SU-DHL-6 (cell line): ENCODE results near the gene PELI3.
A peak's percentile ranks its signal among the peaks of the same experiment; 100 is the strongest.

Source experiments
- H2AFZ ChIP-seq: fragments of 200-600 bp; sonication (generic); 2 replicates; pipeline ENCODE4 v1.6.1; 2014; ENCODE audit warnings: low read depth, mild to moderate bottlenecking, moderate library complexity, mixed read lengths, antibody characterized with exemption, low read length; ENCODE audit not compliant: severe bottlenecking
- H3F3A ChIP-seq: fragments of 200-600 bp; shearing (Covaris generic); 2 replicates; pipeline ENCODE4 v1.6.0; 2016; ENCODE audit warnings: antibody characterized with exemption, mild to moderate bottlenecking; ENCODE audit not compliant: insufficient read depth
- H3K27ac ChIP-seq: fragments of 200-600 bp; sonication (generic); 2 replicates; pipeline ENCODE4 v1.5.1; 2016; ENCODE audit warnings: low read depth, mild to moderate bottlenecking, low read length, moderate library complexity, mixed read lengths
- H3K27me3 ChIP-seq: fragments of 200-600 bp; sonication (generic), shearing (Covaris generic); 2 replicates; pipeline ENCODE4 v1.6.0; 2014; ENCODE audit warnings: mild to moderate bottlenecking, low read length
- H3K36me3 ChIP-seq: fragments of 200-600 bp; sonication (generic); 2 replicates; pipeline ENCODE4 v1.6.1; 2014; ENCODE audit warnings: mild to moderate bottlenecking, low read length, mixed read lengths
- H3K4me2 ChIP-seq: fragments of 300-600, 200-600 bp; shearing (Covaris generic), sonication (generic); 2 replicates; pipeline ENCODE4 v1.6.0; 2014; ENCODE audit warnings: low read length, low read depth, mild to moderate bottlenecking; ENCODE audit not compliant: poor library complexity, severe bottlenecking
- H3K4me3 ChIP-seq: fragments of 200-600 bp; sonication (generic); 2 replicates; pipeline ENCODE4 v1.5.1; 2014; ENCODE audit warnings: antibody characterized with exemption, low read length, mild to moderate bottlenecking, mixed read lengths; ENCODE audit not compliant: insufficient read depth, poor library complexity, severe bottlenecking
- H3K79me2 ChIP-seq: fragments of 200-600 bp; sonication (generic); 2 replicates; pipeline ENCODE4 v1.6.1; 2014; ENCODE audit warnings: mild to moderate bottlenecking, low read length, moderate library complexity; ENCODE audit not compliant: insufficient read depth
- H3K9ac ChIP-seq: fragments of 200-600 bp; sonication (generic); 2 replicates; pipeline ENCODE4 v1.7.0; 2014; ENCODE audit warnings: mild to moderate bottlenecking, low read length
- H3K9me2 ChIP-seq: fragments of 200-600 bp; sonication (generic); replicated peaks from 2 replicates; pipeline ENCODE4 v1.6.1; 2014; ENCODE audit warnings: low read length; ENCODE audit not compliant: insufficient read depth
- H3K9me3 ChIP-seq: fragments of 200-600 bp; sonication (generic); 2 replicates; pipeline ENCODE4 v1.6.1; 2014; ENCODE audit warnings: low read length, mixed read lengths; ENCODE audit not compliant: insufficient read depth
- H4K20me1 ChIP-seq: fragments of 200-600 bp; sonication (generic); 2 replicates; pipeline ENCODE4 v1.6.1; 2014; ENCODE audit warnings: low read depth, mild to moderate bottlenecking, antibody characterized with exemption, low read length, moderate library complexity, mixed read lengths
- EZH2phosphoT487 ChIP-seq: fragments of 200-600 bp; sonication (generic), shearing (Covaris generic); conservative IDR thresholded peaks from 2 replicates; pipeline ENCODE4 v1.6.1; 2018; ENCODE audit warnings: mild to moderate bottlenecking, antibody characterized with exemption, low read length, moderate library complexity, mixed read lengths
- TF ChIP-seq, protein P1 (sequence below): fragments of 200-600 bp; sonication (generic); IDR thresholded peaks from one replicate; pipeline ENCODE4 v1.5.1; 2017; ENCODE audit warnings: antibody characterized with exemption, mild to moderate bottlenecking, low read length, moderate library complexity; ENCODE audit not compliant: insufficient read depth, poor library complexity, severe bottlenecking

The PELI3 gene, protein sequence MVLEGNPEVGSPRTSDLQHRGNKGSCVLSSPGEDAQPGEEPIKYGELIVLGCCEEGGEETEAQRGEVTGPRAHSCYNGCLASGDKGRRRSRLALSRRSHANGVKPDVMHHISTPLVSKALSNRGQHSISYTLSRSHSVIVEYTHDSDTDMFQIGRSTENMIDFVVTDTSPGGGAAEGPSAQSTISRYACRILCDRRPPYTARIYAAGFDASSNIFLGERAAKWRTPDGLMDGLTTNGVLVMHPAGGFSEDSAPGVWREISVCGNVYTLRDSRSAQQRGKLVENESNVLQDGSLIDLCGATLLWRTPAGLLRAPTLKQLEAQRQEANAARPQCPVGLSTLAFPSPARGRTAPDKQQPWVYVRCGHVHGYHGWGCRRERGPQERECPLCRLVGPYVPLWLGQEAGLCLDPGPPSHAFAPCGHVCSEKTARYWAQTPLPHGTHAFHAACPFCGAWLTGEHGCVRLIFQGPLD

DNA sequence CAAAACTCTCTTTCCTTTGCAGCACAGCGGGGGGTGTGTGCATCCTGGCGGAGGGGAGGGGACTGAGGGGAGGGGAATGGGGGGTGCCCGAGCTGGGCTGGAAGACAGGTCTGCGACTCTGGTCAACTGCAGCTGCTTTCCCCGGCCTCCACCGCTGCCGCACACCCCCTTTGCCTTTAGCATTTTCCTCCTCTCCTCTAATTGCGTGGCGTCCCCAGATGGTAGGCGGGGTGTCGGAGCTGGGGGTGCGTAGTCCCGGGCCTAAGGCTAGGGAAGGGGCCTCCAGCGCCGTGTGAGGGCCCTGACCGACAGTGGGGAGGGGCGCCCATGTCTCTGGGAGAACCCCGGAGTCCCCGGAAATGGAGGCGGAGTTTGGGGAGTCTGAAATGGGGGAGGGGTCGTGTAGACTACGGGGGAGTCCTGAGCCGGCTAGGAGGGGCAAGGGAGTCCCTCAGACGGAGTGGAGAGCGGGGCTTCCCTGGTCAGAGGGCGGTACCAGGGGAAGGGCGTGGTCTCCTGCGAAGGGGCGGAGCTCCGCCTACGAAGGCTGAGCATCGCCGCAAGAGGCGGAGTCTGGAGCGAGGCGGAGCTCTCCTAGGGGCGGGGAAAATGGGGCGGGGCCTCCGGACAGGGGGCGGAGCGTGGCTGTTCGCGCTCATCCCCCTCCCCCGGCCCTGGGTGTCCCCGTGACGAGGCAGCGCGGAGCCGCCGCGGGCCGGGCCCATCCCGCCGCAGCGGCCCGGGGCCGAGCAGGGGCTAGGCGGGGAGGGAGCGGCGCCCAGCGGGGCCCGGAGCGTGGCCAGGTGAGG lies at the start of gene PELI3:
Gene PELI3 (plus strand): TSS at position 681 of the 809 bp plus-strand sequence. CDS start 1,224 bp downstream, outside the sequence.
- no peak for TF ChIP-seq EZH2phosphoT487
- TF ChIP-seq, protein P1, sequence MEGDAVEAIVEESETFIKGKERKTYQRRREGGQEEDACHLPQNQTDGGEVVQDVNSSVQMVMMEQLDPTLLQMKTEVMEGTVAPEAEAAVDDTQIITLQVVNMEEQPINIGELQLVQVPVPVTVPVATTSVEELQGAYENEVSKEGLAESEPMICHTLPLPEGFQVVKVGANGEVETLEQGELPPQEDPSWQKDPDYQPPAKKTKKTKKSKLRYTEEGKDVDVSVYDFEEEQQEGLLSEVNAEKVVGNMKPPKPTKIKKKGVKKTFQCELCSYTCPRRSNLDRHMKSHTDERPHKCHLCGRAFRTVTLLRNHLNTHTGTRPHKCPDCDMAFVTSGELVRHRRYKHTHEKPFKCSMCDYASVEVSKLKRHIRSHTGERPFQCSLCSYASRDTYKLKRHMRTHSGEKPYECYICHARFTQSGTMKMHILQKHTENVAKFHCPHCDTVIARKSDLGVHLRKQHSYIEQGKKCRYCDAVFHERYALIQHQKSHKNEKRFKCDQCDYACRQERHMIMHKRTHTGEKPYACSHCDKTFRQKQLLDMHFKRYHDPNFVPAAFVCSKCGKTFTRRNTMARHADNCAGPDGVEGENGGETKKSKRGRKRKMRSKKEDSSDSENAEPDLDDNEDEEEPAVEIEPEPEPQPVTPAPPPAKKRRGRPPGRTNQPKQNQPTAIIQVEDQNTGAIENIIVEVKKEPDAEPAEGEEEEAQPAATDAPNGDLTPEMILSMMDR, result no peak
- Histone ChIP-seq H3K9ac (peak within 1 kb of the TSS; percentile 49), H3K27ac (peak within 1 kb of the TSS; percentile 32), H3K79me2 (no peaks in the 10 kb centered on the region), H4K20me1 (no peaks in the 10 kb centered on the region), H3K36me3 (no peaks in the 10 kb centered on the region), H3K4me3 (peak within 1 kb of the TSS; percentile 53), H3K9me3 (no peaks in the 10 kb centered on the region), H3F3A (peaks cover 10% of the 10 kb centered on the region), H3K9me2 (no peaks in the 10 kb centered on the region), H3K27me3 (no peaks in the 10 kb centered on the region), H2AFZ (peak within 1 kb of the TSS; percentile 94), H3K4me2 (peak within 1 kb of the TSS; percentile 70)

DNA sequence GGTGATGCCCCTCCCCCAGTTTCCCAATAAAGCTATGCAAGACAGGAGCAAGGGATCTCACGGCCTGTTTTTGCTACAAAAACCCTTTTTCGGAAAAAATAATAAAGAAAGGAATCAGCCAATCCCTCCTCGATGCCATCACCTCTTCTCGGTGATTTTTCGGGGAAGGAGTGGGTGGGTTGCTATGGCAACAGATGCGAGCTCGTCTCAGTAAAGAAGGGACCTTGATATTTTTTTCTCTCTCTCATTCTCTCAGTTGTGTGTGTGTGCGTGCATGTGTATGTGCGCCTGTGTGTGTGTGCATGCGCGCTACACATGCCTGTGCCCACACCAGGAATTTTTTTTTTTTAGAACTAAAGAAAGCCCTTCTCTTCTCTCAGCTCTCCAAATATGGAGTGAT lies 49.7 kb upstream of the PELI3 start:
- H3K27me3 ChIP-seq, result no peaks in the 10 kb centered on the region
- no peaks in the 10 kb centered on the region for H3F3A ChIP-seq
- H3K9me2 ChIP-seq, result no peaks in the 10 kb centered on the region
- no peak overlapping the region for H3K9ac ChIP-seq
- no peaks in the 10 kb centered on the region for H3K79me2 ChIP-seq
- H3K27ac ChIP-seq, result no peak overlapping the region
- H4K20me1 ChIP-seq, result no peaks in the 10 kb centered on the region
- H3K4me2 ChIP-seq, result no peak overlapping the region
- TF ChIP-seq EZH2phosphoT487, result no peak
- TF ChIP-seq, protein P1, result no peak
- no peak overlapping the region for H3K4me3 ChIP-seq
- no peaks in the 10 kb centered on the region for H3K36me3 ChIP-seq
- no peaks in the 10 kb centered on the region for H3K9me3 ChIP-seq
- no peak overlapping the region for H2AFZ ChIP-seq

DNA sequence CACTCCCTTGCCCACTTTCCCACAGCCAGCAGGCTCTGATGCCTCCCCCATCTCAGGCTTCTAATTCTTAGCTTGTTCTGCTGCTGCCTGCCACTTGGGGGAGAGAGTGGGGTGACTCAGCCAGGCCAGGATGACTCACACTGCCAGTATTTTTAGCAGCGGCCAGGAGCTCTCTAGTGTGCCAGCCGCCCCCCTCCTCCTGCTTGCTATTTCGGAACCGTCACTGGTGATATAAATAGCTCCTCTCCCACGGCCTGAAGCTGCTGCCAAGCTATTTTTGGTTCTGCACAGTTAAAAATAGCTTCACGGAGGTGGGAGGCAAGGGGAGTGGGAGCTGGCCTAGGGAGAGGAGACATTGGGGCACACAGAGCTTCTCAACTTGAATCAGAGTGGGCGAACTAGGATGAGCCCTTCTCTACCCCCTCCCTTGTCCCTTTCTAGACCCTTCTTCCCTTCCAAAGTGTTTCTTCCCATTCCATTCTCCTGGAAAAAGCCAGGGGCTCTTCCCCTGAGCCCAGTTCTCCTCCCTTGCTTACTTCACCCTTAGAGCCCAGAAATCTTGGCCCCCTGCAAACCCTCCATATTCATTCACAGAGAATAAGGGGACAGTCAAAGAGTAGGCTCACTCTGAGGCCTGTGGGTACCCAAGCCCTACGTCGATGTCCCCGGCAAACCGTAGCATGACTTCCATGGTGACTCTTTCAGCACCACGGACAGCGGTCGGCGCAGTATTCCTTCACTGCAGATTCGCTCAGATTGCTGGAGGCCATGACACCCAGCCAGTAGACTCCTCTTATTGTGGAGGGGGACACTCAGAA lies 48.3 kb upstream of the PELI3 start:
- Histone ChIP-seq H3K9me3 (no peaks in the 10 kb centered on the region), H3K36me3 (no peaks in the 10 kb centered on the region), H3K27me3 (no peaks in the 10 kb centered on the region), H3K79me2 (no peaks in the 10 kb centered on the region), H3K4me2 (no peak overlapping the region), H2AFZ (no peak overlapping the region), H3K4me3 (no peak overlapping the region), H3F3A (no peaks in the 10 kb centered on the region), H4K20me1 (no peaks in the 10 kb centered on the region), H3K9ac (no peak overlapping the region), H3K27ac (no peak overlapping the region), H3K9me2 (no peaks in the 10 kb centered on the region)
- TF ChIP-seq EZH2phosphoT487, result no peak
- TF ChIP-seq, protein P1, result peak; percentile 22
